HCEC 1CT (cell line): Measurements from ENCODE around the gene FAM114A1.
A peak's percentile ranks its signal among the peaks of the same experiment; 100 is the strongest.

Source experiments
- DNase-seq: peaks from one replicate; pipeline ENCODE4 v3.0.0-alpha.2; 2017

Gene FAM114A1

GRCh38 chr4:38860788-38861424 lies 6.7 kb upstream of the FAM114A1 start:
- DNase-seq: peak; percentile 25

GRCh38 chr4:38861791-38862190 lies 5.8 kb upstream of the FAM114A1 start:
- DNase-seq: no peak

- DNase-seq: no peak
These were observed 2.2 kb upstream of the FAM114A1 start for GRCh38 chr4:38865445-38865844.

GRCh38 chr4:38866973-38867477 lies 581 bp upstream of the FAM114A1 start:
- no peak for DNase-seq

- peak; percentile 10 for DNase-seq
These were observed 704 bp downstream of the FAM114A1 start for GRCh38 chr4:38868059-38868960.

GRCh38 chr4:38869511-38869910 lies 1.9 kb downstream of the FAM114A1 start:
- no peak for DNase-seq

GRCh38 chr4:38870098-38870808 lies 2.6 kb downstream of the FAM114A1 start:
- DNase-seq: no peak

- DNase-seq: no peak
These were observed 4.0 kb downstream of the FAM114A1 start for GRCh38 chr4:38871593-38871992.

- DNase-seq: peak; percentile 78
These were observed 5.0 kb downstream of the FAM114A1 start for GRCh38 chr4:38872620-38873019.

- DNase-seq: no peak
These were observed 5.8 kb downstream of the FAM114A1 start for GRCh38 chr4:38873290-38873944.

GRCh38 chr4:38876636-38877035 lies 9.0 kb downstream of the FAM114A1 start:
- DNase-seq: no peak

GRCh38 chr4:38884254-38884653 lies 16.6 kb downstream of the FAM114A1 start:
- DNase-seq: no peak

- DNase-seq: peak; percentile 77
These were observed 21.5 kb downstream of the FAM114A1 start for GRCh38 chr4:38889143-38889542.

- DNase-seq: no peak
These were observed 23.7 kb downstream of the FAM114A1 start for GRCh38 chr4:38891051-38891983.

GRCh38 chr4:38894322-38894982 lies 26.8 kb downstream of the FAM114A1 start:
- DNase-seq: no peak

GRCh38 chr4:38896940-38897339 lies 29.3 kb downstream of the FAM114A1 start:
- no peak for DNase-seq

GRCh38 chr4:38898245-38898644 lies 30.6 kb downstream of the FAM114A1 start:
- no peak for DNase-seq

- no peak for DNase-seq
These were observed 34.6 kb downstream of the FAM114A1 start for GRCh38 chr4:38902221-38902620.

- DNase-seq: peak; percentile 26
These were observed 35.1 kb downstream of the FAM114A1 start for GRCh38 chr4:38902695-38903094.

- DNase-seq: no peak
These were observed 36.6 kb downstream of the FAM114A1 start for GRCh38 chr4:38904090-38904666.

- DNase-seq: no peak
These were observed 37.1 kb downstream of the FAM114A1 start for GRCh38 chr4:38904682-38905081.
